ENCODE measurements around the gene FARP2. TPM values are rescaled to one million over a fixed set of nuclear protein-coding genes. Genes with fewer than 3 reads are reported as not detected.
"Not testable (repeated sequence)": the region's sequence is repeated elsewhere in the genome, so short reads cannot be mapped to it uniquely, and the experiment has no call there.

Gene FARP2
- total RNA-seq, 1 donor from 2014 or later: 31.8 TPM

GRCh38 chr2:241399941-241400922, 44.1 kb downstream of the FARP2 start:
- no peaks in the 10 kb centered on the region for H3K27me3 ChIP-seq (ENCODE audit: control insufficient read depth, insufficient read depth, low read length)
- no peaks in the 10 kb centered on the region for H3K36me3 ChIP-seq (ENCODE audit: control insufficient read depth, insufficient read depth, low read length)
- no peak overlapping the region for H3K4me3 ChIP-seq (ENCODE audit: low read depth, low read length)
- TF ChIP-seq CTCF (IDR thresholded peaks at IDR 0.05; ENCODE audit: insufficient read depth, low read length, poor library complexity, severe bottlenecking): no peak
- DNase-seq (ENCODE audit: low read depth): no peak

GRCh38 chr2:241408849-241409248, 52.8 kb downstream of the FARP2 start:
- H3K4me3 ChIP-seq (ENCODE audit: low read depth, low read length): no peak overlapping the region
- no peaks in the 10 kb centered on the region for H3K36me3 ChIP-seq (ENCODE audit: control insufficient read depth, insufficient read depth, low read length)
- DNase-seq (ENCODE audit: low read depth): no peak
- no peak for TF ChIP-seq CTCF (IDR thresholded peaks at IDR 0.05; ENCODE audit: insufficient read depth, low read length, poor library complexity, severe bottlenecking)
- no peaks in the 10 kb centered on the region for H3K27me3 ChIP-seq (ENCODE audit: control insufficient read depth, insufficient read depth, low read length)

GRCh38 chr2:241410739-241411176, 54.7 kb downstream of the FARP2 start:
- H3K27me3 ChIP-seq (ENCODE audit: control insufficient read depth, insufficient read depth, low read length): no peaks in the 10 kb centered on the region
- H3K4me3 ChIP-seq (ENCODE audit: low read depth, low read length): no peak overlapping the region
- no peak for TF ChIP-seq CTCF (IDR thresholded peaks at IDR 0.05; ENCODE audit: insufficient read depth, low read length, poor library complexity, severe bottlenecking)
- no peak for DNase-seq (ENCODE audit: low read depth)
- no peaks in the 10 kb centered on the region for H3K36me3 ChIP-seq (ENCODE audit: control insufficient read depth, insufficient read depth, low read length)

GRCh38 chr2:241412144-241412543, 56.1 kb downstream of the FARP2 start:
- Histone ChIP-seq H3K27me3 (ENCODE audit: control insufficient read depth, insufficient read depth, low read length) (no peaks in the 10 kb centered on the region), H3K4me3 (ENCODE audit: low read depth, low read length) (no peak overlapping the region), H3K36me3 (ENCODE audit: control insufficient read depth, insufficient read depth, low read length) (no peaks in the 10 kb centered on the region)
- no peak for DNase-seq (ENCODE audit: low read depth)
- TF ChIP-seq CTCF (IDR thresholded peaks at IDR 0.05; ENCODE audit: insufficient read depth, low read length, poor library complexity, severe bottlenecking): no peak

GRCh38 chr2:241413501-241413900, 57.4 kb downstream of the FARP2 start:
- not testable (repeated sequence) for H3K36me3 ChIP-seq (ENCODE audit: control insufficient read depth, insufficient read depth, low read length); H3K4me3 ChIP-seq (ENCODE audit: low read depth, low read length); DNase-seq (ENCODE audit: low read depth); H3K27me3 ChIP-seq (ENCODE audit: control insufficient read depth, insufficient read depth, low read length)

- no peaks in the 10 kb centered on the region for H3K36me3 ChIP-seq (ENCODE audit: control insufficient read depth, insufficient read depth, low read length)
- DNase-seq (ENCODE audit: low read depth): no peak
- no peak overlapping the region for H3K4me3 ChIP-seq (ENCODE audit: low read depth, low read length)
- TF ChIP-seq CTCF (IDR thresholded peaks at IDR 0.05; ENCODE audit: insufficient read depth, low read length, poor library complexity, severe bottlenecking): no peak
- no peaks in the 10 kb centered on the region for H3K27me3 ChIP-seq (ENCODE audit: control insufficient read depth, insufficient read depth, low read length)
These were observed 58.0 kb downstream of the FARP2 start for GRCh38 chr2:241413929-241414580.

All from kidney epithelial cell (primary cell).